HG03139 (cell line): ENCODE measurements around the gene RASL10B.

ENCODE experiments used
- ATAC-seq: cut with Tn5 transposase; IDR thresholded peaks from one replicate; pipeline ENCODE4 v1.9.1; 2021; ENCODE audit not compliant: unreplicated experiment

The RASL10B gene

GRCh38 chr17:35716897-35717465, 14.5 kb upstream of the RASL10B start:
- no peak for ATAC-seq

GRCh38 chr17:35717475-35717874, 14.0 kb upstream of the RASL10B start:
- ATAC-seq = no peak

- no peak for ATAC-seq
Measured at GRCh38 chr17:35723735-35724134, 7.7 kb upstream of the RASL10B start.

- ATAC-seq = no peak
Measured at GRCh38 chr17:35725058-35725457, 6.4 kb upstream of the RASL10B start.

GRCh38 chr17:35725802-35726126, 5.7 kb upstream of the RASL10B start:
- no peak for ATAC-seq

GRCh38 chr17:35726127-35726952, 5.1 kb upstream of the RASL10B start:
- no peak for ATAC-seq

GRCh38 chr17:35726953-35727460, 4.4 kb upstream of the RASL10B start:
- no peak for ATAC-seq

- no peak for ATAC-seq
Measured at GRCh38 chr17:35727635-35728034, 3.8 kb upstream of the RASL10B start.

- no peak for ATAC-seq
Measured at GRCh38 chr17:35728551-35728950, 2.9 kb upstream of the RASL10B start.

- no peak for ATAC-seq
Measured at GRCh38 chr17:35729405-35729833, 2.0 kb upstream of the RASL10B start.

- ATAC-seq = no peak
Measured at GRCh38 chr17:35730400-35731005, 936 bp upstream of the RASL10B start.

- no peak for ATAC-seq
Measured at GRCh38 chr17:35731917-35732805, 722 bp downstream of the RASL10B start.

- ATAC-seq = no peak
Measured at GRCh38 chr17:35732806-35733136, 1.3 kb downstream of the RASL10B start.

GRCh38 chr17:35733366-35733765, 1.9 kb downstream of the RASL10B start:
- no peak for ATAC-seq

GRCh38 chr17:35734396-35734795, 3.0 kb downstream of the RASL10B start:
- ATAC-seq = no peak

- ATAC-seq = no peak
Measured at GRCh38 chr17:35735036-35735805, 3.8 kb downstream of the RASL10B start.

GRCh38 chr17:35736236-35736635, 4.8 kb downstream of the RASL10B start:
- no peak for ATAC-seq

- no peak for ATAC-seq
Measured at GRCh38 chr17:35738519-35739133, 7.2 kb downstream of the RASL10B start.

- ATAC-seq = no peak
Measured at GRCh38 chr17:35740216-35740615, 8.8 kb downstream of the RASL10B start.
